Esophagus squamous epithelium (tissue), 4 donors: ENCODE results near the gene OSBPL5.

Source experiments
- POLR2A ChIP-seq, 4 donors: fragments of 450-650 bp; IDR thresholded peaks; one replicate each; pipeline ENCODE4 v1.6.1; 2017; ENCODE audit warnings: antibody characterized with exemption in 4 of 4, mild to moderate bottlenecking in 4 of 4, moderate library complexity in 3 of 4
- TF ChIP-seq, protein P1 (sequence below), 6 experiments: fragments of 450-650 bp in 4 of 6; fragments of 200-600 bp in 2 of 6; sonication (generic) in 2 of 6; IDR thresholded peaks; one replicate each; pipeline ENCODE4 v1.5.1; 2016 to 2019; ENCODE audit warnings: antibody characterized with exemption in 6 of 6, mild to moderate bottlenecking in 4 of 6, moderate library complexity in 4 of 6

DNA sequence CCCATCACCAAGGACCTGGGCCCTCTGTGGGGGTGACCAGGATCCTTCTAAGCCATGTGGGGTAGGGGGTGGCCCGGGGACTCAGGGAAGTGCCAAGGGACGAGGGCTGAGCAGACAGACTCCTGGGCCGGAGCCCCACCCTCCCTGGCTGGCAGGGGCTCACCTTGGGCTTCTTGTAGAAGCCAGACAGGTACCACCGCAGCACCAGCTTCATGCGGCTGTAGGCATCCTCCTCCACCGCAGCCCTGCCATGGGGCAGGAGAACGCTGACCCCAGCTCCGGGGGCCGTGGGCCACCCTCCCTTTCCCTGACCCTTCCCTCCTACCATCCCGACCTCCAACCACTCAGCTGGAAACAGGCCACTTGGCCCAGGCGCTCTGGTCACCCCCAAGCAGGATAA, 62.0 kb downstream of the OSBPL5 start:
- TF ChIP-seq, protein P1, sequence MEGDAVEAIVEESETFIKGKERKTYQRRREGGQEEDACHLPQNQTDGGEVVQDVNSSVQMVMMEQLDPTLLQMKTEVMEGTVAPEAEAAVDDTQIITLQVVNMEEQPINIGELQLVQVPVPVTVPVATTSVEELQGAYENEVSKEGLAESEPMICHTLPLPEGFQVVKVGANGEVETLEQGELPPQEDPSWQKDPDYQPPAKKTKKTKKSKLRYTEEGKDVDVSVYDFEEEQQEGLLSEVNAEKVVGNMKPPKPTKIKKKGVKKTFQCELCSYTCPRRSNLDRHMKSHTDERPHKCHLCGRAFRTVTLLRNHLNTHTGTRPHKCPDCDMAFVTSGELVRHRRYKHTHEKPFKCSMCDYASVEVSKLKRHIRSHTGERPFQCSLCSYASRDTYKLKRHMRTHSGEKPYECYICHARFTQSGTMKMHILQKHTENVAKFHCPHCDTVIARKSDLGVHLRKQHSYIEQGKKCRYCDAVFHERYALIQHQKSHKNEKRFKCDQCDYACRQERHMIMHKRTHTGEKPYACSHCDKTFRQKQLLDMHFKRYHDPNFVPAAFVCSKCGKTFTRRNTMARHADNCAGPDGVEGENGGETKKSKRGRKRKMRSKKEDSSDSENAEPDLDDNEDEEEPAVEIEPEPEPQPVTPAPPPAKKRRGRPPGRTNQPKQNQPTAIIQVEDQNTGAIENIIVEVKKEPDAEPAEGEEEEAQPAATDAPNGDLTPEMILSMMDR (IDR thresholded peaks at IDR 0.05), result no peak
- TF ChIP-seq POLR2A (IDR thresholded peaks at IDR 0.05), result no peak
